Activated T-cell treated with anti-CD3 and anti-CD28 coated beads for 4 hours (primary cell): Measurements from ENCODE around the gene RABAC1.
A peak's percentile ranks its signal among the peaks of the same experiment; 100 is the strongest.
"Not testable (repeated sequence)": the region's sequence is repeated elsewhere in the genome, so short reads cannot be mapped to it uniquely, and the experiment has no call there.

Experiments
- DNase-seq: peaks from one replicate; pipeline ENCODE4 v3.0.0-alpha.2; 2020

Gene RABAC1

GRCh38 chr19:41959056-41960053 is at the start of gene RABAC1:
Gene RABAC1, minus strand, starts transcription at chr19:41959321. Its CDS starts 29 bp downstream, at chr19:41959292.
- DNase-seq = peak; percentile 82

- no peak for DNase-seq
These were observed 47.4 kb upstream of the RABAC1 start for GRCh38 chr19:42006569-42006968.

GRCh38 chr19:42005504-42005903 is 46.4 kb upstream of the RABAC1 start:
- no peak for DNase-seq

- no peak for DNase-seq
These were observed 44.6 kb upstream of the RABAC1 start for GRCh38 chr19:42003506-42004294.

- no peak for DNase-seq
These were observed 40.7 kb upstream of the RABAC1 start for GRCh38 chr19:41999878-42000208.

GRCh38 chr19:41999071-41999877 is 40.2 kb upstream of the RABAC1 start:
- no peak for DNase-seq

- no peak for DNase-seq
These were observed 39.3 kb upstream of the RABAC1 start for GRCh38 chr19:41998246-41999020.

- DNase-seq = no peak
These were observed 38.7 kb upstream of the RABAC1 start for GRCh38 chr19:41997851-41998229.

GRCh38 chr19:41997121-41997850 is 38.2 kb upstream of the RABAC1 start:
- peak; percentile 11 for DNase-seq

- DNase-seq = no peak
These were observed 37.1 kb upstream of the RABAC1 start for GRCh38 chr19:41995959-41996797.

GRCh38 chr19:41994994-41995958 is 36.2 kb upstream of the RABAC1 start:
- no peak for DNase-seq

GRCh38 chr19:41994521-41994971 is 35.4 kb upstream of the RABAC1 start:
- peak; percentile 15 for DNase-seq

- peak; percentile 39 for DNase-seq
These were observed 34.7 kb upstream of the RABAC1 start, which contains the start of gene ATP1A3 for GRCh38 chr19:41993612-41994483. Gene ATP1A3, minus strand, starts transcription at chr19:41994230. Its CDS starts 154 bp downstream, at chr19:41994076.

GRCh38 chr19:41991925-41992569 is 32.9 kb upstream of the RABAC1 start:
- DNase-seq = not testable (repeated sequence)

GRCh38 chr19:41991025-41991424 is 31.9 kb upstream of the RABAC1 start:
- no peak for DNase-seq

- no peak for DNase-seq
These were observed 31.5 kb upstream of the RABAC1 start for GRCh38 chr19:41990615-41991014.

- no peak for DNase-seq
These were observed 30.9 kb upstream of the RABAC1 start for GRCh38 chr19:41990028-41990427.
